Measurements from ENCODE around the gene CEPT1. TPM values are rescaled to one million over a fixed set of nuclear protein-coding genes. Genes with fewer than 3 reads are reported as not detected.

Gene CEPT1
- total RNA-seq = 18.4 and 20.2 TPM in 2 replicates

GRCh38 chr1:111139956-111140679 lies at the start of gene CEPT1, which contains the start of gene DRAM2:
Gene CEPT1 (plus strand): TSS chr1:111140223. CDS start chr1:111147715, 7,492 bp downstream.
Gene DRAM2 (minus strand): TSS chr1:111140093. CDS start chr1:111131554, 8,539 bp downstream.

GRCh38 chr1:111199881-111200801 lies 60.1 kb downstream of the CEPT1 start, which contains the start of gene DENND2D:
Gene DENND2D (minus strand): TSS chr1:111200646. CDS start chr1:111200459, 187 bp downstream.

GRCh38 chr1:111227434-111227833 lies 87.4 kb downstream of the CEPT1 start, which contains the start of gene CHI3L2:
Gene CHI3L2 (plus strand): TSS chr1:111227713. CDS start chr1:111227730, 17 bp downstream.

Other genes with a start within 250 kb of the CEPT1 start
- gene LRIF1, start 176.3 kb upstream of the CEPT1 start, total RNA-seq = 7.1 and 8.6 TPM in 2 replicates
- 28.1 and 29.0 TPM in 2 replicates for gene DRAM2, start 130 bp upstream of the CEPT1 start, total RNA-seq
- gene DENND2D, start 60.4 kb downstream of the CEPT1 start, total RNA-seq = 0.84 and 2.1 TPM in 2 replicates
- gene CHI3L2, start 87.5 kb downstream of the CEPT1 start, total RNA-seq = 1.5 TPM in 1 of 2 replicates, not detected in the other
- not detected in 2 replicates for gene CHIA, start 150.6 kb downstream of the CEPT1 start, total RNA-seq